Renal cortex interstitium (tissue), 11 donors: Measurements from ENCODE around the gene MBOAT1. TPM values are rescaled to one million over a fixed set of nuclear protein-coding genes. Genes with fewer than 3 reads are reported as not detected.

Experiments used
- DNase-seq, 11 donors: peaks; one replicate each; pipeline ENCODE4 v3.0.0-alpha.2; 2013; ENCODE audit warnings: low read depth in 9 of 11, low spot score in 4 of 11; ENCODE audit errors: extremely low read depth in 1 of 11
- polyA plus RNA-seq, 3 donors: library from polyadenylated mRNA; unstranded; fragments of 120-200 nt; gene quantifications; one replicate each; pipeline ENCODE4 v1.2.1, GENCODE V29; 2013; ENCODE audit not compliant: insufficient read length in 3 of 3

The MBOAT1 gene
- polyA plus RNA-seq, 3 donors: 21.6 to 29.6 (median 25.0) TPM

DNA sequence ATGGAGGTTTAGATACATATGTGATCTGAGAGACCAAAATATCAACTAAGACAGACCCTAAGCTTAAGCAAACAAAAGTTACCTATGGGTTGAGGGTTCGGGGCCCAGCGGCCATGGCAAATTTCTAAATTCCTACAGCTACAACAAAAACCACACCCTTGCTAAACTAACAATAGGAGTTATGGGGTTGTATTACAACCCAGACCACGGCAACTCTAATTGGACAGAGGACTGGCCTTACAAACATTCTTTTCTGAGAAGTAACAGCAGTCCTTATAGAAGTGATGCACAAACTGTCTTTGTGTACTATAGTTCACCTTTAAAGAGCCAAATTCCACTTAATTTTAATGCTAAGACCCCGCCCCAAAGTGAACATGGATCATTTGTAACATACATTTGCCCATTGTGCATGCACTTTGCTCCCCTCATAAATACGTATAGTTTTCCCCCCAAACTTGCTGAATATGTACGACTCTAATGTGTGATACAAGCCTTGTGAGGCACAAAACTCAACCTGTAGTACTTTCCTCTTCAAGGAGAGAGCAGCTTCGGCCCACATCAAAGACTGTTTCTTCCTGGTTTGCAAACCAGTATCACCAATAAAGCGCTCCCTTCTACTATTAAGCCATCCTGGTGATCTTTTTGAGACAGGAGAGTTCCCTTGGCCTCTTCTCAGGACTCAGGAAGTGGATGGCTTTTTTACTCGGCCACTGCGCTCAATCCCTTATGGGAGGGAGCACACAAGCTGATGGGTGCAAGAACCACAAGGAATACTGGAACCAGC lies 25.6 kb upstream of the MBOAT1 start:
- DNase-seq: no peak

DNA sequence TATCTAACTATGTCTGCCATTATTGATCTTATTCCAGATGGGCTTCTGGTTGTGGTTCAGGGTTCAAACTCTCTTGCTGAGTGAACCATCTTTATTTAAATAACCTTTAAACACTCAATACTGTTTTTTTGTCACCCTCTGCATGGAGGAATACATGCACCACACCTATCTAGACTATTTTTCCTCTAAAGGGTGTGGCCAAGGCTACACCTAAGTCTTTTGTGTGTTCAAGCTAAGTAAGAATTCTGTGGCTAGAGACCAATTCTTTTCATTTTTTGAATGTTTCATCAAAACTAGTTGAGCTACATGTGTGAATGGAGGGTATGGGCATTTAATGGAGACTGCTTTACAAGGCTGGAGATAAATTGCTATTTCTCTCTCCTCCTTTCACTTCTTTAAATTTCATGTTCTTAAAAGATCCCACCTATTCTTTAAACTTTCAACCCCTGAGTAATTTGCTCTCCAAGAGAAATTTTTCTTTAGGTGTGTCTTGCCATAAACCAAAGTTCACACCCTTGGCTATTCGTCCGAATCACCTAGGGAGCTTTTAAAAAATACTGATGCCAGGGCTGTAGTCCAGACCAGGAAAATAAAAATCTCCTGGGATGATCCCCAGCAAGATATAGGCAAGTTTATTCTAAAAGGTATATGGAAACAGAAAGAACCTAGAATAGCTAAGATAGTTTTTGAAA lies 24.8 kb upstream of the MBOAT1 start:
- DNase-seq: no peak

DNA sequence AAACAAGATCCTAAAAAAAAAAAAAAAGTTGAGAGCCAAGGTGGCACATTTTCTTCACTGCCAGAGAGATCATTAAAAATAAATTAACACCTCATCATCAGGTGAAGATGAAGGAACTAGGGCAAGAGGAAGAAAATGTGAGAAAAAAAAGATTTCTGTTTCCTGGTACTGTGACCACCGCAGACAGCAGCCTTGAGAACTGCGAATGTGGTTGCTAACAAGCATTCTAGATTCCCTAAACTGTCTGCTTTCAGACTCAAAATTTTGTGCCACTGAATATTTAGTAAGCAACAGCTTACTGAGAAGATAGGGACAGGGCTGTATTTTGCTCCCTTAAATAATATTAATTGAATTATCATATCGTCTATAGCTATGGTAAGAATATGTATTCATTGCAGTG lies 24.1 kb upstream of the MBOAT1 start:
- no peak for DNase-seq

DNA sequence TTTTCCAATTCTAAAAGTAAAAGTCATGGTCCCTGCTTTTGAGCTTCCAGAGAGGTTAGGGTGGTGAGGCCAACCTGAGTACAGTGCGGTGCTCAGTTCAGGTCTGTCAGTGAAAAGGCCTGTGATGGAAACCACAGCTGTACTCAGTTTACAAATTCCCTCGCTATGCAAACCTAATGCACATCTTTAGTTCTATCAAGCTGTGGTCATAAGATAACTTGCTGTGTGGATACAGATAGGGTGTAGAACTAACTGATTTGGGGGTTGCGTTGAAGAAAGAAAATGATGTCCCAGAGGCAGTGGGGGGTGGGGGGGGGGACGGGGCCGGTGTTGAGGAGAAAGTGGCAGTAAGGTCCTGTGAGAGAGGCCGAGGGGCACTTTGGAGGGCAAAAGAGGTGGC lies 22.8 kb upstream of the MBOAT1 start:
- DNase-seq: no peak

DNA sequence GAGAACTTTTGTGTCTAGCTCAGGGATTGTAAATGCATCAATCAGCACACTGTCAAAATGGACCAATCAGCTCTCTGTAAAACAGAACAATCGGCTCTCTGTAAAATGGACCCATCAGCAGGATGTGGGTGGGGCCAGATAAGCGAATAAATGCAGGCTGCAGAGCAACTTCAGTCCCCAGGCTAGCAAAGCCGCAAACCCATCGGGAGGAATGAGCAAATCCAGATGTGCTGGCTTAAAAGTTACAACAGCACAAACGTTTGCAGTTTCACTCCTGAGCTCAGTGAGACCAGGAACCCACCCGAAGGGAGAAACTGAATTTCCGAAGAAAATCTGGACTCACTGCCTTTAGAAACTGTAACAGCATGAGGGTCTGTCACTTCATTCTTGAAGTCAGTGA lies 21.9 kb upstream of the MBOAT1 start:
- no peak for DNase-seq

DNA sequence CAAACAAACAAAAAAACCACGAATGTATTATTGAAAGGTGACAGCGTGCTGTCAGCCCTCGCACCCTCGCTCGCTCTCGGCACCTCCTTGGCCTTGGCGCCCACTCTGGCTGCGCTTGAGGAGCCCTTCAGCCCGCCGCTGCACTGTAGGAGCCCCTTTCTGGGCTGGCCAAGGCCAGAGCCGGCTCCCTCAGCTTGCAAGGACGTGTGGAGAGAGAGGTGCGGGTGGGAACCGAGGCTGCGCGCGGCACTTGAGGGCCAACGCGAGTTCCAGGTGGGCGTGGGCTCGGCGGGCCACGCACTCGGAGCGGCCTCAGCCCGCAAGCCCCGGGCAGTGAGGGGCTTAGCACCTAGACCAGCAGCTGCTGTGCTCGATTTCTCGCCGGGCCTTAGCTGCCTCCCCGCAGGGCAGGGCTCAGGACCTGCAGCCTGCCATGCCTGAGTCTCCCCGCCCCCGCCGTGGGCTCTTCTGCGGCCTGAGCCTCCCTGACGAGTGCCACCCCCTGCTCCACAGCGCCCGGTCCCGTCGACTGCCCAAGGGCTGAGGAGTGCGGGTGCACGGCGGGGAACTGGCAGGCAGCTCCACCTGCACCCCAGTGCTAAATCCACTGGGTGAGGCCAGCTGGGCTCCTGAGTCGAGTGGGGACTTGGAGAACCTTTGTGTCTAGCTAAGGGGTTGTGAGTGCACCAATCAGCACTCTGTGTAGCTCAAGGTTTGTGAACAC lies 20.9 kb upstream of the MBOAT1 start:
- no peak for DNase-seq

DNA sequence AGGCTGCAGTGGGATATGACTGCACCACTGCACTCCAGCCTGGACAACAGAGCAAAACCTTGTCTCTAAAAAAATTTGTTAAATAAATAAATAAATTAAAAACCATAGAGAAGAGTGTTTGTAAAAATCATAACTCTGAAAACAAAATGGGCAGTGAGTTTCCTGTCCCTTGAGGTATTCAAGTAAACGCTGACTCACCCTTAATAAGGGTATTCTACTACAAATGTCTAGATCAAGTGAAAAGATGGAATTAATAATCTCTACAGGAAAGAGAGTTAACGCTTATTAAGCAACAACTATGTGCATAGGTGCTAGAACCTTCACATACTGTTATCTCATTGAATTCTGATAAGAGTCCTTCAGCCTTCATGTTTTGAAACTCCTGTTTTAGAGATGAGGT lies 19.9 kb upstream of the MBOAT1 start:
- DNase-seq: no peak

DNA sequence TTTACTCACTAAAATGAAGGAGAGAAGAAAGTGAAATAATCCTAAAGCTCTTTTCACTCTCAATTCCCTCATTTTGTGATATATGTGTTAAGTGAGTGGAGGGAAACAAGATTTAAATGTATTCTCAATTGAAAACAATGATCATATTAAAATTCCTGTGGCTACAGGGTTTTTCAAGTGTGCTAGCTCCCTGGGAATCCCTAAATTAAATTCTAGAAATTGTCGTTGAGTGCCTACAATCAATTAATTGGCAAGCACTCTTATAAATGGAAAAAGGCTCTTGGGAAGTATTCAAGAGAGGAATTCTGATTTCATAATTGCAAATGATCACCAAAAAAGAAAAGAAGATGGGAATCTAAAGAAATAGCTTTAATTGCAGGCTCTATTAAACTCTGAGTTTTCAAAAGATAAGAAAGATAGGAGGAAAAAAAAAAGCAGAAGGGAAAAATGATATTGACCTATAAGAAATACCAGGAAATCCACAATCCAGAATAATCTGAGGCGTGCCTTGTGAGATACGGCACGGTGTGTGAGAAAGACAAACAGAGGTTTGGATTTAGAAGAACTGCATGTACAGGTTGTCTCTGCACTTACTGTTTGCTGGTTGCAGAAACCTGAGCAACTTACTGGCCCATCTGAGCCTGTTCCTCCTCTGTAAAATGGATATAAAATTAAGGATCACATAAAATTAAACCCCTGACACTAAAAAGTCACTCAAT lies 18.3 kb upstream of the MBOAT1 start:
- DNase-seq: no peak

DNA sequence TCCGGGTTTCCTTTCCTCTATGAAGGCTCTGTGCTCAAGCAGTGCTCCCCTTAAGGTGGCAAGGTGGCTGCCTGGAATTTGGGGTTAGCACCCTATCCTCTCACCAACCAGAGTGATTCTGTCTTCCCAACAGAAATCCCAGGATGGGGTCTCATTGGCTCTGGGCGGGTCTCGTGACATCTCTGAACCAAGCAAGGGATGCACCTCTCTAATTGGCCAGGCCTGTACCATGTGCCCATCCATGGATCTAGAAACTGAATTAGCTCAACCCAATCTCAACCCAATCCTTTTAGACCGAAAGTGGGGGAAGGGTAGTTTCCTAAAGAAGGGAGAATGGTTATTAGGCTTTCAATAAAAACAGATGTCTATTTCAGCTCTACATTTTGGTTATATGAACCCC lies 17.6 kb upstream of the MBOAT1 start:
- DNase-seq: no peak

DNA sequence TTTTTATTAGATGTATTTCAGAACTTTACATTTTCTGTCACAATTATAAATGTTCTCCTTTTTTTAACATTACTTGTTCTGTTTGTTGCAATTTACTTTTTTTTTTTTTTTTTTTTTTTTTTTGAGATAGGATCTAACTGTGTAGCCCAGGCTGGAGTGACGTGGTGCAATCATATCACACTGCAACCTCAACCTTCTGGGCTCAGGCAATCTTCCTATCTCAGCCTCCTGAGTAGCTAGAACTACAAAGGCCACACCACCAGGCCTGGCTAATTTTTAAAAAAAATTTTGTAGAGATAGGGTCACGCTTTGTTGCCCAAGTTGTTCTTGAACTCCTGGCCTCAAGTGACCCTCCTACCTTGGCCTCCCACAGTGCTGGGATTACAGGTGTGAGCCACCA lies 15.1 kb upstream of the MBOAT1 start:
- no peak for DNase-seq

DNA sequence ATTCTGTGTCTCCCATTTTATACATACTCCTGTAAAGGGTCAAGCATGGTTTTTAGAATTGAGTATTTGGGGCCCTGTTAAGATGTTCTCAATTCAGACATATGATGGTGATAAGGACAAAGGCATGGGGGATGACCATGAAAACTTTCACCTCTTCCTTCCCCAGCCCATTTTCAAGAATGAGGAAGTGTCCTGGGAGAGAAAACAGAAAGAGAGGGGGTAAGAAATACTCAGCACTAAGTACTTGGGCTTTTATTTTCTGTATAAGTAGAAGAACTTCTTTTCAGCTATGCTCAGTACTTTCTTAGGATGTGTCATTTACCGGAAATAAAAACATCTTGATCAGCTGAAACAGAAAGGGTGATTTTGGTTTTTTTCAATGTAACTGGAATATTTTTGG lies 10.9 kb upstream of the MBOAT1 start:
- DNase-seq: no peak

DNA sequence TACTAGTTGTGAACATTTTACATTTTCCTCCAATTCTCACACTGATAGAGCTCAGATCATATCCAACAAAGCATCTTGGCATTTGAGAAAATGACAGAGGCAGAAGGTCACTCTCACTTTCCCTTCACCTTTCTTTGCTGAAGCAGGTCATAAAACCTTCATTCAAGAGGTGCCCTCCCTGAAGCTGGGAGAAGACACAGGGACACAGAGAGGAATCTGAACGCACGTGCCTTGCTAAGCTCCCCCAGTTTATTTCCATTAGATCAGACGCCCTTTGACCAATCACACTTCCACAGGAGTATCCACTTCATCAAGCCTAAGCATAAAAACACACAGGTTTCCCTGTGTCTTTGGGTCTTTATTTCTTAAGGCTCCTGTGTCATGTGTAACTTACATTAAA lies 9.2 kb upstream of the MBOAT1 start:
- no peak for DNase-seq

DNA sequence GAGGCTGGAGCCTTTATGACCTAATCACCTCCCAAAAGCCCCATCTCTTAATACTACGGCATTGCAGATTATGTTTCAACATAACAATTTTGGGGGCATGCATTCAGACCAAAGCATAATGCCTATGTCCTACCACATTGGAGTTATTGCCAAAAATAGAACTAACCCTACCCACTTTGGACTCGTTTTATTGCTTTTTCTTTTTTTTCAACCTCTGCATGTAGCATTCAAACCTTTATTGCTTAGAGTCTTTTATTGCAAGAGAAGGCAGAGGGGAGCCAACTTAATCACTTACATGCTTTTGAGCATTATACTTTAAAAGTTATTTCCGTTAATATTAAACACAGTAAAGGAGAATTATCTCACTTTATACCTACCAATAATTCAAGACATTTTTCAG lies 8.1 kb upstream of the MBOAT1 start:
- no peak for DNase-seq

DNA sequence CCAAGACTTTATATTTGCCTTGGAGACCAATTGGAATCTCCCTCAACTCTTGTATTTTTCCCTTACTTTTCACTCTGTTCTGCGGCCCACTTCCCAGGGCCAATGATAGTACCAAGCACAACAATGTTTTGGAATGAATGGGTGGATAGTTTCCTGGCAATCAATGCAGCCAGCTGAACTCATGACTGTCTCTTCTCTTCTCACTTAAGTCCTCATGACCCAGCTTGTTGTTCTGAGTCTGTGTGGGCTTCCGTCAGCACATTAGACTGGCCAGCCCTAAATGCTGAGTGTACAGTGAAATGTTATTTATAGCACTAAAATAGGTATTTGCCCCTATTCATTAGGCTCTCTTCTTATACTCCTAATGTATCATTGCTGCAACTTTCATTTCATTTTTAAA lies 5.6 kb upstream of the MBOAT1 start:
- no peak for DNase-seq

DNA sequence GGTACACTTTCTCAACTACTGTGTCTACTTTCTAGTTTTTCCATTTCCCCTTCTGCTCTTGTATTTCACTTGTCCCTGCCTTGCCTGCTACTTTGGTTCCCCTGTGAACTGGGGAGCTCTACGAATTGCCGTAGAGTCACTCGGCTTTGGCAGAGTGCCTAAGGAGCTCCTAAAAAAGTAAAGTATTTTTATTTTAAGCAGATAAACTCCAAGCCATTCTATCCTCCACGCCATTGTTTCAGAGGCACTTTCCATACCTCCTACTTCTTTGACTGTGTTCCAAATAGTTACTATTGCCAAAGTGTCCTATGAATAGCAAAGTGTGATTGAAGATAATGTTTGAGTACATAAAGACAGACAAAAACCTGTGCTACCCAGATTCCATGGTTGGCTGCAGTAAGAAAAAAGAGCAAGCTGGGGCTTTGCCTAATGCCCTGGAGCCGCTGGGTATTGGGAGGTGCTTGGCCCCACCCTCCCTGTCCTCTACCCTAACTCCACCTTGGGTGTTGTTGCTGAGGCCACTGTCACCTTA lies 5.1 kb upstream of the MBOAT1 start:
- no peak for DNase-seq

DNA sequence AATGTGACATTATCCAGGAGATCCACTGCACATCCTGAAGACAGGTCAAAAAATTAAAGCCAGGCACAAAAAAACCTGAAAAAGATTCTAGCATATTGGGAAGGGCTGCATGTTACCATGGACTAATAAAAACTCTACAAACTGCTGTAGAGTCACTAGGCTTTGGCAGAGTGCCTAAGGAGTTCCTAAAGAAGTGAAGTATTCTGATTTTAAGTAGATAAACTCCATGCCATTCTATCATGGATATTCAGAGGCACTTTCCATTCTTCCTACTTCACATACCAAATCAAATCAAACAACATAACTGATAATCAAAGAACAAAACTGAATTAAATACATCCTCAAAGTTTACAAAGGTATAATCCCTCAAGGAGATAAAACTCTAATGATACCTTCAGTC lies 3.0 kb upstream of the MBOAT1 start:
- no peak for DNase-seq

DNA sequence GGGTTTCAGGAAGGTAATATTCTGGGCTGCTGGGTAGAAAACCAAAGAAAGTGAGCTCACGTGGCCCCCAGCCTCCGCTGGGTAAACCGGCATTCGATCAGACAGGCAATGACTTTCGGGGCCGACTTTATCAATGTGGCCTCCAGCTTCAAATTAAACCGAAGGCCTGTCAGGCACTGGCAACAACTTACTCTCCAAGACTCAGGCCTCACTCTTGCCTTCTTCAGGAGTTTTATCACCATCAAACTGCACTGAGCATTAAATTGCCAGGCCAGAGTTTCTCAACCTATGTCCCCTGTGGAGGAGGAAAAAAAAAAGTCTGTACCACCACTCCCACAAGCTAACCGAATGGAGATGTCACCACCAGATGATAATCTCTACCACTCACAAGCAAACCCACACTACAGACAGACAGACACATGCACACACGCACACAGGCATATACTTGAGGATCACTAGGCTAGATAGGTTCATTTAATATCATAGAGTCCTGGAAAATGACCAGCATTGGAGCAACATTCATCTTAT lies 1.1 kb upstream of the MBOAT1 start:
- DNase-seq: no peak

DNA sequence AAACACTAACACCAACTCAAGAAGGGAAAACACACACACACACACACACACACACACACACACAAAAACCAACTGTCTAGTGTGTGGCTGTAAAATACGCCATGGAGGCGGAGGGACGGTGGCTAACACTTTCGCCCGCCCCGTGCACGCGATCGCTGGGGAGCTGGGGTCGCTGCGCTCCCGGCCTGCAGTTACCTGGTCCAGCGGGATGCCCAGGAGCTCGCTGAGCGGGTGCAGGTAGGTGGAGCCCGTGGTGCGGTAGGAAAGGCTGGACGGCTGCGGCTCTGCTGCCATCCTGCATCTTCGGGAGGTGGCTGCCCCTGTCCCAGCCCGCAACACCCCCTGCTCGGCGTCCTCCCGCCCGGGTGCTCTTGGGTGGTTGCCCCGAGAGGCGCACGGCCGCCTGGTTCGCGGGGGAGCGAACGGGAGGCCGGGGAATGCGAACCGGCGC lies 303 bp downstream of the MBOAT1 start:
- no peak for DNase-seq
